ENCODE data around the gene HIVEP3.

The HIVEP3 gene

GRCh38 chr1:41607808-41608207, 310.9 kb downstream of the HIVEP3 start:
- FAIRE-seq = no peak

- FAIRE-seq = peak; percentile 21
Observed at GRCh38 chr1:41599912-41600311, 318.8 kb downstream of the HIVEP3 start.

GRCh38 chr1:41598325-41598724, 320.4 kb downstream of the HIVEP3 start:
- no peak for FAIRE-seq

- FAIRE-seq = no peak
Observed at GRCh38 chr1:41592451-41593125, 326.1 kb downstream of the HIVEP3 start.

GRCh38 chr1:41591891-41592290, 326.8 kb downstream of the HIVEP3 start:
- FAIRE-seq = no peak

GRCh38 chr1:41590331-41590730, 328.4 kb downstream of the HIVEP3 start:
- FAIRE-seq = no peak

- FAIRE-seq = no peak
Observed at GRCh38 chr1:41589395-41589794, 329.3 kb downstream of the HIVEP3 start.

- no peak for FAIRE-seq
Observed at GRCh38 chr1:41588334-41588875, 330.3 kb downstream of the HIVEP3 start.

GRCh38 chr1:41587791-41588190, 330.9 kb downstream of the HIVEP3 start:
- no peak for FAIRE-seq

GRCh38 chr1:41586230-41586629, 332.5 kb downstream of the HIVEP3 start:
- FAIRE-seq = no peak

GRCh38 chr1:41583658-41584547, 334.8 kb downstream of the HIVEP3 start:
- FAIRE-seq = no peak

GRCh38 chr1:41582851-41583657, 335.7 kb downstream of the HIVEP3 start:
- FAIRE-seq = no peak

GRCh38 chr1:41582351-41582750, 336.4 kb downstream of the HIVEP3 start:
- FAIRE-seq = no peak

GRCh38 chr1:41582004-41582325, 336.8 kb downstream of the HIVEP3 start:
- FAIRE-seq = no peak

- FAIRE-seq = no peak
Observed at GRCh38 chr1:41581216-41582003, 337.3 kb downstream of the HIVEP3 start.

- no peak for FAIRE-seq
Observed at GRCh38 chr1:41580520-41581172, 338.1 kb downstream of the HIVEP3 start.

GRCh38 chr1:41580021-41580420, 338.7 kb downstream of the HIVEP3 start:
- FAIRE-seq = no peak

- no peak for FAIRE-seq
Observed at GRCh38 chr1:41578712-41579335, 339.9 kb downstream of the HIVEP3 start.

GRCh38 chr1:41576620-41577019, 342.1 kb downstream of the HIVEP3 start:
- FAIRE-seq = no peak

GRCh38 chr1:41576206-41576605, 342.5 kb downstream of the HIVEP3 start:
- FAIRE-seq = no peak

GRCh38 chr1:41574842-41575241, 343.9 kb downstream of the HIVEP3 start:
- no peak for FAIRE-seq
